Astrocyte of the spinal cord (primary cell): ENCODE results near the gene TEAD4.

ENCODE experiments used
- DNase-seq: peaks from one replicate; pipeline ENCODE4 v3.0.0; 2011; ENCODE audit warnings: low read depth, low spot score
- H3K4me3 ChIP-seq: 2 replicates; pipeline ENCODE4 v1.5.1; 2011; ENCODE audit warnings: low read depth, mild to moderate bottlenecking, low read length, moderate library complexity
- CTCF ChIP-seq: IDR thresholded peaks from 2 replicates; pipeline ENCODE4 v1.5.1; 2012; ENCODE audit warnings: low read depth, mild to moderate bottlenecking, low read length, inconsistent platforms
- in situ Hi-C: cut with HindIII; loops from 2 replicates; pipeline ENCODE4 v1.10.0; 2017; ENCODE audit warnings: low sequenced_read_pairs

TEAD4 gene

GRCh38 chr12:2979806-2980205 lies 20.6 kb downstream of the TEAD4 start:
- TF ChIP-seq CTCF = no peak
- in situ Hi-C loops = no loop called here
- H3K4me3 ChIP-seq = no peak overlapping the region
- DNase-seq = no peak

GRCh38 chr12:2980630-2981029 lies 21.4 kb downstream of the TEAD4 start:
- in situ Hi-C loops = no loop called here
- no peak for TF ChIP-seq CTCF
- no peak overlapping the region for H3K4me3 ChIP-seq
- DNase-seq = no peak

- in situ Hi-C loops = no loop called here
- TF ChIP-seq CTCF = no peak
- DNase-seq = no peak
- H3K4me3 ChIP-seq = no peak overlapping the region
Observed at GRCh38 chr12:2982361-2982760, 23.2 kb downstream of the TEAD4 start.

GRCh38 chr12:2984249-2984648 lies 25.1 kb downstream of the TEAD4 start:
- no peak overlapping the region for H3K4me3 ChIP-seq
- TF ChIP-seq CTCF = no peak
- DNase-seq = no peak
- in situ Hi-C loops = no loop called here

- no peak for TF ChIP-seq CTCF
- H3K4me3 ChIP-seq = no peak overlapping the region
- DNase-seq = no peak
- in situ Hi-C loops = no loop called here
Observed at GRCh38 chr12:2984698-2985097, 25.5 kb downstream of the TEAD4 start.

GRCh38 chr12:2986876-2987275 lies 27.7 kb downstream of the TEAD4 start:
- TF ChIP-seq CTCF = no peak
- no peak overlapping the region for H3K4me3 ChIP-seq
- DNase-seq = no peak
- in situ Hi-C loops = no loop called here

- TF ChIP-seq CTCF = no peak
- H3K4me3 ChIP-seq = no peak overlapping the region
- in situ Hi-C loops = no loop called here
- no peak for DNase-seq
Observed at GRCh38 chr12:2988494-2988893, 29.3 kb downstream of the TEAD4 start.
